Loucy (cell line): ENCODE measurements around the gene NXNL1.

Experiments
- H2AFZ ChIP-seq: fragments of 200-600 bp; sonication (generic); 2 replicates; pipeline ENCODE4 v1.6.0; 2016; ENCODE audit warnings: antibody characterized with exemption, mild to moderate bottlenecking, low read length, moderate library complexity
- H3F3A ChIP-seq: fragments of 200-600 bp; 2 replicates; pipeline ENCODE4 v1.6.0; 2016; ENCODE audit warnings: antibody characterized with exemption, low read depth, mild to moderate bottlenecking
- H3K27me3 ChIP-seq: fragments of 200-600 bp; sonication (generic); 2 replicates; pipeline ENCODE4 v1.6.1; 2014; ENCODE audit warnings: low read length, mild to moderate bottlenecking; ENCODE audit not compliant: insufficient read depth, poor library complexity, severe bottlenecking
- H3K36me3 ChIP-seq: fragments of 200-600 bp; sonication (generic); 2 replicates; pipeline ENCODE4 v1.6.1; 2016; ENCODE audit warnings: low read length; ENCODE audit not compliant: insufficient read depth
- H3K4me1 ChIP-seq: fragments of 200-600 bp; sonication (generic); 2 replicates; pipeline ENCODE4 v1.5.1; 2014; ENCODE audit warnings: low read length, mild to moderate bottlenecking; ENCODE audit not compliant: insufficient read depth, poor library complexity, severe bottlenecking
- H3K4me2 ChIP-seq: fragments of 200-600 bp; sonication (generic); 2 replicates; pipeline ENCODE4 v1.6.0; 2014; ENCODE audit warnings: antibody characterized with exemption, low read length, low read depth, mild to moderate bottlenecking; ENCODE audit not compliant: poor library complexity, severe bottlenecking
- H3K4me3 ChIP-seq: fragments of 200-600 bp; sonication (generic); 2 replicates; pipeline ENCODE4 v1.5.1; 2014; ENCODE audit warnings: low read length, mild to moderate bottlenecking, mixed read lengths; ENCODE audit not compliant: poor library complexity, severe bottlenecking
- H3K79me2 ChIP-seq: fragments of 200-600 bp; sonication (generic); 2 replicates; pipeline ENCODE4 v1.6.1; 2014; ENCODE audit warnings: low read length; ENCODE audit not compliant: insufficient read depth
- H3K9ac ChIP-seq: fragments of 200-600 bp; sonication (generic); 2 replicates; pipeline ENCODE4 v1.6.0; 2014; ENCODE audit warnings: mild to moderate bottlenecking, low read depth, low read length, moderate library complexity; ENCODE audit not compliant: poor library complexity, severe bottlenecking
- H3K9me2 ChIP-seq: fragments of 200-600 bp; sonication (generic); replicated peaks from 2 replicates; pipeline ENCODE4 v1.6.1; 2016; ENCODE audit warnings: low read depth, low read length, mixed read lengths
- H3K9me3 ChIP-seq: fragments of 200-600 bp; sonication (generic); 2 replicates; pipeline ENCODE4 v1.6.1; 2014; ENCODE audit warnings: mild to moderate bottlenecking, antibody characterized with exemption, low read length, low read depth; ENCODE audit not compliant: insufficient read depth
- H4K20me1 ChIP-seq: fragments of 200-600 bp; sonication (generic); 2 replicates; pipeline ENCODE4 v1.6.0; 2014; ENCODE audit warnings: antibody characterized with exemption, low read length, mild to moderate bottlenecking; ENCODE audit not compliant: insufficient read depth, poor library complexity, severe bottlenecking
- CTCF ChIP-seq: fragments of 200-600 bp; sonication (generic); conservative IDR thresholded peaks from 2 replicates; pipeline ENCODE4 v1.5.1; 2014; ENCODE audit warnings: mild to moderate bottlenecking, antibody characterized with exemption, low read length
- EZH2phosphoT487 ChIP-seq: fragments of 200-600 bp; IDR thresholded peaks from 2 replicates; pipeline ENCODE4 v1.6.1; 2018; ENCODE audit warnings: antibody characterized with exemption, mild to moderate bottlenecking, moderate library complexity, borderline replicate concordance

The NXNL1 gene

GRCh38 chr19:17419154-17419620 lies 41.5 kb downstream of the NXNL1 start:
- Histone ChIP-seq H3K4me1 (peaks cover 16% of the 10 kb centered on the region), H3K9me3 (no peaks in the 10 kb centered on the region), H3K27me3 (no peaks in the 10 kb centered on the region), H3K36me3 (peaks cover 3% of the 10 kb centered on the region; the same call in 1 of the 2 replicates), H3K4me3 (peak overlapping the region; percentile 86), H3K79me2 (peaks cover 14% of the 10 kb centered on the region), H4K20me1 (no peaks in the 10 kb centered on the region), H3F3A (no peaks in the 10 kb centered on the region; the same call in 1 of the 2 replicates), H3K9me2 (no peaks in the 10 kb centered on the region), H3K4me2 (peak overlapping the region; percentile 80), H2AFZ (peak overlapping the region; percentile 87), H3K9ac (peak overlapping the region; percentile 92)
- no peak for TF ChIP-seq EZH2phosphoT487
- TF ChIP-seq CTCF = no peak

- Histone ChIP-seq H3K36me3 (peaks cover 4% of the 10 kb centered on the region; the same call in 1 of the 2 replicates), H3K27me3 (no peaks in the 10 kb centered on the region), H3K9me2 (no peaks in the 10 kb centered on the region), H2AFZ (no peak overlapping the region), H3F3A (no peaks in the 10 kb centered on the region; the same call in 1 of the 2 replicates), H3K4me2 (peak overlapping the region; percentile 80), H4K20me1 (no peaks in the 10 kb centered on the region), H3K9me3 (no peaks in the 10 kb centered on the region), H3K4me3 (peak overlapping the region; percentile 86), H3K4me1 (peaks cover 13% of the 10 kb centered on the region), H3K79me2 (peaks cover 14% of the 10 kb centered on the region), H3K9ac (peak overlapping the region; percentile 92)
- no peak for TF ChIP-seq EZH2phosphoT487
- no peak for TF ChIP-seq CTCF
Measured at GRCh38 chr19:17418710-17419109, 42.0 kb downstream of the NXNL1 start.

GRCh38 chr19:17415121-17415520 lies 45.6 kb downstream of the NXNL1 start:
- Histone ChIP-seq H3K9ac (no peak overlapping the region), H3K79me2 (peaks cover 14% of the 10 kb centered on the region), H3F3A (no peaks in the 10 kb centered on the region; the same call in 1 of the 2 replicates), H3K27me3 (no peaks in the 10 kb centered on the region), H3K9me2 (no peaks in the 10 kb centered on the region), H3K4me3 (no peak overlapping the region), H3K9me3 (no peaks in the 10 kb centered on the region), H2AFZ (no peak overlapping the region), H3K36me3 (peaks cover 11% of the 10 kb centered on the region; the same call in 1 of the 2 replicates), H3K4me1 (peaks cover 18% of the 10 kb centered on the region), H3K4me2 (no peak overlapping the region), H4K20me1 (peaks cover 6% of the 10 kb centered on the region)
- TF ChIP-seq CTCF = no peak
- TF ChIP-seq EZH2phosphoT487 = no peak
